ENCODE data around the gene HOGA1. TPM values are rescaled to one million over a fixed set of nuclear protein-coding genes. Genes with fewer than 3 reads are reported as not detected.

Gene HOGA1
- total and polyA plus RNA-seq, 4 donors: 0.30 to 2.3 (median 0.77) TPM

- H3K4me1 ChIP-seq (ENCODE audit: control insufficient read depth in 5 of 5, insufficient read depth in 5 of 5, low read length in 5 of 5): peaks cover 0 to 3% (median 0%) of the 10 kb centered on the region in 5 donors
- 59 to 78% methylated on average over 13 of the region's 13 CpGs for WGBS, 2 donors
- H3K9ac ChIP-seq (ENCODE audit: insufficient read depth in 1 of 2, low read length in 2 of 2): no peak overlapping the region
- TF ChIP-seq CTCF (IDR thresholded peaks at IDR 0.05; ENCODE audit: control extremely low read depth, extremely low read depth): no peak
- no peaks in the 10 kb centered on the region for H3K36me3 ChIP-seq (ENCODE audit: control insufficient read depth in 4 of 4, insufficient read depth in 4 of 4, low read length in 4 of 4)
- H3K9me3 ChIP-seq (ENCODE audit: control insufficient read depth in 4 of 4, insufficient read depth in 3 of 4, low read length in 3 of 4): no peaks in the 10 kb centered on the region
- DNase-seq (no peak), ATAC-seq (ENCODE audit: insufficient read depth, low FRiP score) (no peak)
- no peak overlapping the region for H3K4me3 ChIP-seq
- no peaks in the 10 kb centered on the region for H3K27me3 ChIP-seq (ENCODE audit: control insufficient read depth in 3 of 3, insufficient read depth in 3 of 3, low read length in 2 of 3)
- peak overlapping the region; percentile 48 to 94 for H3K27ac ChIP-seq (ENCODE audit: low read depth in 1 of 2, low read length in 1 of 2)
These were observed 24.9 kb downstream of the HOGA1 start for GRCh38 chr10:97608991-97609561.

GRCh38 chr10:97611473-97611872, 27.3 kb downstream of the HOGA1 start:
- Histone ChIP-seq H3K9ac (ENCODE audit: insufficient read depth in 1 of 2, low read length in 2 of 2) (no peak overlapping the region), H3K9me3 (ENCODE audit: control insufficient read depth in 4 of 4, insufficient read depth in 3 of 4, low read length in 3 of 4) (no peaks in the 10 kb centered on the region), H3K4me1 (ENCODE audit: control insufficient read depth in 5 of 5, insufficient read depth in 5 of 5, low read length in 5 of 5) (peaks cover 0 to 3% (median 0%) of the 10 kb centered on the region in 5 donors), H3K36me3 (ENCODE audit: control insufficient read depth in 4 of 4, insufficient read depth in 4 of 4, low read length in 4 of 4) (peaks cover 0 to 4% (median 1%) of the 10 kb centered on the region in 4 donors), H3K27me3 (ENCODE audit: control insufficient read depth in 3 of 3, insufficient read depth in 3 of 3, low read length in 2 of 3) (no peaks in the 10 kb centered on the region), H3K4me3 (no peak overlapping the region), H3K27ac (ENCODE audit: low read depth in 1 of 2, low read length in 1 of 2) (peak overlapping the region in 1 of 2 donors; percentile 28)
- DNase-seq (no peak), ATAC-seq (ENCODE audit: insufficient read depth, low FRiP score) (no peak)
- WGBS, 2 donors: 89 to 92% methylated on average over 12 of the region's 12 CpGs
- no peak for TF ChIP-seq CTCF (IDR thresholded peaks at IDR 0.05; ENCODE audit: control extremely low read depth, extremely low read depth)

- 43 to 71% methylated on average over 2 of the region's 2 CpGs for WGBS, 2 donors
- TF ChIP-seq CTCF (IDR thresholded peaks at IDR 0.05; ENCODE audit: control extremely low read depth, extremely low read depth): no peak
- ATAC-seq (ENCODE audit: insufficient read depth, low FRiP score) (no peak), DNase-seq (peak in 2 of 3 donors; percentile 26 to 40)
- peaks cover 0 to 3% (median 0%) of the 10 kb centered on the region in 5 donors for H3K4me1 ChIP-seq (ENCODE audit: control insufficient read depth in 5 of 5, insufficient read depth in 5 of 5, low read length in 5 of 5)
- peaks cover 0 to 4% (median 1%) of the 10 kb centered on the region in 4 donors for H3K36me3 ChIP-seq (ENCODE audit: control insufficient read depth in 4 of 4, insufficient read depth in 4 of 4, low read length in 4 of 4)
- H3K27me3 ChIP-seq (ENCODE audit: control insufficient read depth in 3 of 3, insufficient read depth in 3 of 3, low read length in 2 of 3): no peaks in the 10 kb centered on the region
- no peak overlapping the region for H3K9ac ChIP-seq (ENCODE audit: insufficient read depth in 1 of 2, low read length in 2 of 2)
- H3K4me3 ChIP-seq: no peak overlapping the region
- H3K9me3 ChIP-seq (ENCODE audit: control insufficient read depth in 4 of 4, insufficient read depth in 3 of 4, low read length in 3 of 4): no peaks in the 10 kb centered on the region
- H3K27ac ChIP-seq (ENCODE audit: low read depth in 1 of 2, low read length in 1 of 2): peak overlapping the region in 1 of 2 donors; percentile 48
These were observed 28.2 kb downstream of the HOGA1 start for GRCh38 chr10:97612386-97612785.

- Histone ChIP-seq H3K9ac (ENCODE audit: insufficient read depth in 1 of 2, low read length in 2 of 2) (no peak overlapping the region), H3K27ac (ENCODE audit: low read depth in 1 of 2, low read length in 1 of 2) (no peak overlapping the region), H3K4me3 (no peak overlapping the region), H3K9me3 (ENCODE audit: control insufficient read depth in 4 of 4, insufficient read depth in 3 of 4, low read length in 3 of 4) (no peaks in the 10 kb centered on the region), H3K36me3 (ENCODE audit: control insufficient read depth in 4 of 4, insufficient read depth in 4 of 4, low read length in 4 of 4) (peaks cover 0 to 4% (median 1%) of the 10 kb centered on the region in 4 donors), H3K27me3 (ENCODE audit: control insufficient read depth in 3 of 3, insufficient read depth in 3 of 3, low read length in 2 of 3) (no peaks in the 10 kb centered on the region), H3K4me1 (ENCODE audit: control insufficient read depth in 5 of 5, insufficient read depth in 5 of 5, low read length in 5 of 5) (no peaks in the 10 kb centered on the region)
- WGBS, 2 donors: 89 to 100% methylated on average over 4 of the region's 4 CpGs
- ATAC-seq (ENCODE audit: insufficient read depth, low FRiP score) (no peak), DNase-seq (no peak)
- TF ChIP-seq CTCF (IDR thresholded peaks at IDR 0.05; ENCODE audit: control extremely low read depth, extremely low read depth): no peak
These were observed 34.1 kb downstream of the HOGA1 start for GRCh38 chr10:97618285-97618684.
